ENCODE results near the gene DNAJC30. TPM values are rescaled to one million over a fixed set of nuclear protein-coding genes. Genes with fewer than 3 reads are reported as not detected.

DNAJC30 gene
- total RNA-seq, 2 experiments from 2014 or later, result 9.3 to 11.0 TPM

- ChIA-PET CTCF (no interaction called here), POLR2A (no interaction called here)
Measured at GRCh38 chr7:73635428-73636200, 47.6 kb downstream of the DNAJC30 start.

- ChIA-PET POLR2A (interaction anchor here (0.5 kb wide), 1 partner anchor 109 kb away, joined by 5 read pairs; no protein-coding TSS in a partner anchor), CTCF (no interaction called here)
Measured at GRCh38 chr7:73633844-73634243, 49.4 kb downstream of the DNAJC30 start.

GRCh38 chr7:73633323-73633722, 49.9 kb downstream of the DNAJC30 start:
- CTCF ChIA-PET, result no interaction called here
- POLR2A ChIA-PET, result no interaction called here

GRCh38 chr7:73631558-73631957, 51.7 kb downstream of the DNAJC30 start:
- CTCF ChIA-PET, result no interaction called here
- POLR2A ChIA-PET, result interaction anchor here (0.8 kb wide), 1 partner anchor 107 kb away, joined by 3 read pairs; the partner anchor contains the start of gene ABHD11

Other genes starting within 250 kb of the DNAJC30 start
- gene FZD9, start 249.7 kb downstream of the DNAJC30 start, total RNA-seq, result under 1 TPM; 0.34 to 0.38 TPM
- gene BAZ1B, start 161.2 kb downstream of the DNAJC30 start, total RNA-seq, result 100 to 1,000 TPM; 115 TPM
- gene BCL7B, start 125.8 kb downstream of the DNAJC30 start, total RNA-seq, result 10 to 100 TPM; 68.7 to 71.4 TPM
- gene TBL2, start 104.9 kb downstream of the DNAJC30 start, total RNA-seq, result 10 to 100 TPM; 36.3 to 37.8 TPM
- not detected for gene MLXIPL, start 58.9 kb downstream of the DNAJC30 start, total RNA-seq
- under 1 TPM; 0.13 to 0.23 TPM for gene VPS37D, start 15.6 kb downstream of the DNAJC30 start, total RNA-seq
- gene BUD23, start 144 bp upstream of the DNAJC30 start, total RNA-seq, result 100 to 1,000 TPM; 109 to 112 TPM
- 10 to 100 TPM; 22.2 to 24.1 TPM for gene STX1A, start 36.2 kb upstream of the DNAJC30 start, total RNA-seq
- gene ABHD11, start 55.3 kb upstream of the DNAJC30 start, total RNA-seq, result 10 to 100 TPM; 26.1 to 26.6 TPM
- gene CLDN3, start 86.8 kb upstream of the DNAJC30 start, total RNA-seq, result not detected
- gene CLDN4, start 147.5 kb upstream of the DNAJC30 start, total RNA-seq, result not detected
- gene METTL27, start 159.1 kb upstream of the DNAJC30 start, total RNA-seq, result under 1 TPM in 1 of 2 experiments, not detected in 1; 0.21 TPM
- not detected for gene TMEM270, start 177.7 kb upstream of the DNAJC30 start, total RNA-seq